ENCODE data around the gene CDH4. TPM values are rescaled to one million over a fixed set of nuclear protein-coding genes. Genes with fewer than 3 reads are reported as not detected.
"Not testable (repeated sequence)": the region's sequence is repeated elsewhere in the genome, so short reads cannot be mapped to it uniquely, and the experiment has no call there.

The CDH4 gene
- polyA plus RNA-seq, 5 donors: 3.6 to 8.1 (median 4.7) TPM

DNA sequence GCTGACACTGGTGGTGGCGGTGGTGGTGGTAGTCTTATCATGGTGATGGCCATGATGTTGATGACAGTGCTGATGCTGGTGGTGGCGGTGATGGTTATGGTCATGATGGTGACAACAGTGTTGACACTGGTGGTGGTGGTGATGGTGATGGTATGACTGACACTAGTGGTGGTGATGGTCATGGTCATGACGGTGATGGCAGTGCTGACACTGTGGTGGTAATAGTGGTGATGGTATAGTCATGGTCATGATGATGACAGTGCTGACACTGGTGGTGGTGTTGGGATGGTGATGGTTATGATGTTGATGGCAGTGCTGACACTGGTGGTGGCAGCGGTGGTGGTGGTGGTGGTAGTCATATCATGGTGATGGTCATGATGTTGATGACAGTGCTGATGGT lies 205.7 kb downstream of the CDH4 start:
- DNase-seq: no peak

DNA sequence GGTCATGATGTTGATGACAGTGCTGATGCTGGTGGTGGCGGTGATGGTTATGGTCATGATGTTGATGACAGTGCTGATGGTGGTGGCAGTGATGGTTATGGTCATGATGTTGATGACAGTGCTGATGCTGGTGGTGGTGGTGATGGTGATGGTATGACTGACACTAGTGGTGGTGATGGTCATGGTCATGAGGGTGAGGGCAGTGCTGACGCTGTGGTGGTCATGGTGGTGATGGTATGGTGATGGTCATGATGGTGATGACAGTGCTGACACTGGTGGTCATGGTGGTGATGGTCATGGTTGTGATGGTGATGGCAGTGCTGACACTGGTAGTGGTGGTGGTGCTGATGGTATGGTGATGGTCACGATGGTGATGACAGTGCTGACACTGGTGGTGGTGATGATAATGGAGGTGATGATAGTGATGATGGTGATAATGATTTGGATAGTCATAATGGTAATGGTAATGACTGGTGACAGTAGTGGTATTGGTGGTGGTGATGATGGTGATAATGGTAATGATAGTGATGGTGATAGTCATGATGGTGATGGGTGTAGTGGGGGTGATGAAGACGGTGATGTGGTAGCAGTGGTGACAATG lies 206.2 kb downstream of the CDH4 start:
- DNase-seq: no peak

DNA sequence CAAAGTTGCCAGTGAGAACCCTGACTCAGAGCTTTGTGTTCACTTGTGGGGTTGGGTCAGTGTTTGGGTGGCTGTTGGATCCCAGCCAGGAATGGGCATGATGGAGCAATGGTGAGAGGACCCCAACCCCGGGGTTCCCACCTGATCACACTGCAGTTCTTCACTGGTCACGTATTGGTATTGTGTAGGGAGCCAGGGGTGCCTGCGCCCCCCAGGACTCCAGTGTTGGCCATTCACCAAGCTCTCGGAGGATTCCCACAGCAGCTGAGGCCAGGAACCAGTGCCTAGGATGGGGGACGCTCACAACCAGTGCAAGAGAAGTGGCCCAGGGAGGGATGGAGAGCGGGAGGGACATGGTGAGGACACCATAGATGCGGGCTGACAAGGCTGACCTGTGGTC lies 207.2 kb downstream of the CDH4 start:
- DNase-seq: no peak

DNA sequence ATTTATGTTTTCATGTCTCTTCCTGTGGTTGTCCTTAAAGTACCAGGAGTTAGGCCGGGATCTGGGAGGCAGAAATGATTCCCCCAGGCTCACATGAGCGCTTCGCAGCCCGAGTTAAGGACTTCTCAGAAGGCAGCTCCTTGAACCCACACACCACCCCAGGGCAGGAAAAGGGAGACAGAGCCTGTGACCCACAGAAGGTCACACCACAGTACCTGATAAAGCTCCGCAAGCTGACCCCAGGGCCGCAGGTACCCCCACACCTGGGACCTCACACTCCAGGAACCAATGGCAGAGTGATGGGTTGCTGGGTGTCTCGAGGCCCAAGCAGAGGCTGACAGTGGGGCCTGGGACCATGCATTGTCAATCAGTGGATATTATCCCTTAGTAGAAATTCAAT lies 207.6 kb downstream of the CDH4 start:
- no peak for DNase-seq

DNA sequence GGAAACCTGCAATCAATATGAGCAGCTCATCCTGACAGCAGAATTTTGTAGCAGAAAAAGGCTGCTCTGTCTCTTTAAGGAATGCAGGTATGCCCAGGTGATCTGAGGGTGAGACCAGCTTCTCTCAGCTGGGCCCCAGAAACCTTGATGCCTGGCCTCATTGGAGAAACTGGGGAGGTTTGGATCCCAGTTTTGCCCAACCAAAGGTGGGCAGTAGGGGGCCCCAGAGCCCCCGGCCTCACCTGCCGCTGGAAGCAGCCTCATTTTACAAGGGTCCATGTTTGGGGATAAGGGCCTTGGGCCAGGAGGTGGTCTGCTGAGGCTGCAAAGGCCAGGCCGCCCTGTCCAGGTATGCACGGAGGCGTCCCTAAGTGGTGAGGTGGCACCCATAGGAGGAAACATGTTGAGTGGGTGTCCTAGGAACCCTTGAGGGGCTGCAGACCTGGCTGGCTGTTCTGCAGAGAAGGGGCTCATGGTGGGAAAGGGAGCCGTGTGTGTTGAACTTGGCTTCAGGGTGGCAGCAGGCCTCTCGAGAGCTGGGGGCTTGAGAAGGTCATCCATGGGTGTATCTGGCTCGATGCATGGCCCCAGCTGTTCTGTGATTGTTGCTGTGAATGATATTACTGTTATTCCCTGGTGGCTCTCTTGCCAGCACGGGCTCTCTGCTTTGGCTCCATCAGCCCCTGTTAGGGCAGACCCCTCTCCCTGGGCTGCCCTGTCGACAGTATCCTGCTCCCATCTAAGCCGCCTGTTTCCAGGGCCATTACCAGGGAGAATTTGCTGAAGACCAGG lies 208.4 kb downstream of the CDH4 start:
- no peak for DNase-seq

DNA sequence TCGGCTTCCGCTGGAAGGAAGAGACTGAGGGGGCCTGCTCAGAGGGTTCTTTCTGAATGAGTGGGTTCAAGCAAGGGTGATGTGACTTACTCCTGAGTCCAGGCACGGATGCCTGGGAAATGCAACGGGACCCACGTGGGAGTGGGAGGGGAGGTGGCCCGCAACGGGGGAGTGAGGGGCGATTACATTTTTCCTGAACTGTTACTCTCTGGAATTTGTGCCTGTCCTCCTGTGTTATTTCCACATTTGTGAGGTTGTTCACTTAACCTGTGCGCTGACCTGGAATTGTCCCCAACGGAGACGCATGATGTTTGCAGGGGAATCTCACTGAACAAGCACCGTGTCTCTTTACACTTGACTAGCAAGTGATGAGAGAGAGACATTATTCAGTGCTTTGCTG lies 209.4 kb downstream of the CDH4 start:
- no peak for DNase-seq

DNA sequence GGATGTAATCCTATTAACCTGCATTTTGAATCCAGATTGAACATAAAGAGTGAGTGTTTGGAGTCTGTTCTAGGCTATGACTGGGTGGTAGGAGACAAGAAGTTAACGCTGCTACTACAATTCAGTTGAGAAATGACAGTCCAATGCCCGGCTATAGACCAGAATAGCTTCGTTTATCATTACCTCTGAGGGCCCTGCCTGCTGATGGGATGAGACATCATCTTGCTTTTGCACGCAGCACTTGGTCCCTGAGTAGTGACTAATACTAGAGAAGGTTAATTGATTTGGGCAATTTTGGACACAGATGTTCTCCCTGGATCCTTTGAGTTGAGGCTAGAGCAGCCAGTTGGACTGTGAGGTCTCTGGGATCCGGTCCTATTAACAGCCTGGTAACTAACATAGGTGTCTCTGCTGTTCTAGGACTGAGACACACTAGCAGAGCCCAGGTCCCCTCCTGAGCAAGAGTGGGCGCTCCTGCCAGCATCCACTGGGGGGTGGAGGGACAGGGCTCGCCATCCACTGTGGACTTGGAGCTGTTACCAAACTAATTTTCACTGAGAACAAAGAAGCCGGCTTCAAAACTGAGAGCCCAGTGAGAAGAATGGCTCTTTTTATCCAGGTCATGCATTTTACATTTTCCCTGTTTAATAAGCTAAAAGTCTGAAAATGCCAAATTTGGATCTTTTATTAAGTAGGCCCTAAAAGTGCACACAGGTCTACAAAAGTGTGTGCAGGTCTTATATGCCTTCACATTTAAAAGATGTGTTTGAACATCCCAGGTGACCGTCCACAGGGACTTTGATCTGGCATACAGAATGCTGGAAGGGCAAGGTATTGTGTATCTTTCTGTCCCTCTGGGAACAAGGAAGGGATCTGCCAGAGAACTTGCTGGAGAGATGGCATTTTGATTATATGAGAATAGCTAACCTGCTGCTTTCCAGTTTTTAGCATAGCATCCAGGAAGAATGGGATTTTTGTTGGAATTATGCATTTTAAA lies 212.5 kb downstream of the CDH4 start:
- DNase-seq: no peak

DNA sequence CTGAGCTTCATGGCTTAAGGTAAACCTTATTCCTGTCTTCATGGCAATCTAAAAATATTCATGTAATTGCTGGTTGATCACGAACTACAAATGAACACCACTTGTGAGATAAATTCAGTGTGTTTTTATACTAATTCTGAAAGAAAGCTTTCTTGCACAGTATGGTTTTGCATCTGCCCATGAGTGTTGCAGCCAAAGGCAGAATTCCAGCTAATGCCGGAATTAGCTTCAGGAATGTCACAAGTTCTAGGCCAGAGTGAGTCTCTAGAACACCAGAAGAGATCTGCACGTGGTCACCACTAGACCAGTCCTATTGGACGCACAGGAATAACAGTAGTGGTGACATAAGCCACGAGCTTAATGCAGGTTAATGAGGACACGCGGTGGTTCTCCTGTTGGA lies 223.7 kb downstream of the CDH4 start:
- DNase-seq: no peak

DNA sequence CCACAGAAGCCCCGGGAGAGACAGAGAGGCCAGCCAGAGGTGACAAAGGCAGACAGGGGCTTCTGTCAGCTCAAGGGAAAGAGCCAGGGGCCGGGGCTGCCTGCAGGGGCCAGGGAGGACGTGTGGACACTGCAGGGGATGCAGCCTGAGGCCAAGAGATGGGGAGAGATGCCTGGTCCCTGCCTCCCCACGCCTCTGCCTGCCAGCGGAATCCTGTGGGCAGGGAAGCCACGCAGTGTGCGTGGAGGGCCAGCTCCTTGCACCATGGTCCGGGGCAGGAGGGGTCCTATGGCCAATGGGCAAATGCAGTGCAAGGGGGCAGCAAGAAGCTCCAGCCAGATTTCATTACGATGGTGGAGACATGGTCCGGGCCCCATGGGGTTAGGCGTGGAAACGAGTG lies 224.9 kb downstream of the CDH4 start:
- DNase-seq: no peak

DNA sequence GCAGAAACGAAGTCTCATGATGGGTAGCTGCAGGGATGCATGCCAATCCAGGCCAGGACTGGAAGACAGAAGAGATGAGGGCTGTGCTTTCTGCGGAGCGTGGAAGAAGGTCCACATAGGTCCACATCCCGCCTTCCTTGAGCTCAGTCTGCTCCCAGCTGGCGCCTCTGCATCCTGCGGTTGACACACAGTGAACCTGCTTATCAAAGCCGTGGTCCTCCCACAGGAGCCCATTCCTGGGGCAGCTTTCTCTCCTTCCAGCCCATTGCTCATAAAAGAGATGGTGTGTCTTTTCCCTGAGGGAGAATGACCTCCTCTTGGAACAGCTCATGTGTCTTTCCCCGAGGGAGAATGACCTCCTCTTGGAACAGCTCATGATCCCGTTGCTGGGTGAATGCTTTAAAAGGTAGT lies 225.4 kb downstream of the CDH4 start:
- no peak for DNase-seq

DNA sequence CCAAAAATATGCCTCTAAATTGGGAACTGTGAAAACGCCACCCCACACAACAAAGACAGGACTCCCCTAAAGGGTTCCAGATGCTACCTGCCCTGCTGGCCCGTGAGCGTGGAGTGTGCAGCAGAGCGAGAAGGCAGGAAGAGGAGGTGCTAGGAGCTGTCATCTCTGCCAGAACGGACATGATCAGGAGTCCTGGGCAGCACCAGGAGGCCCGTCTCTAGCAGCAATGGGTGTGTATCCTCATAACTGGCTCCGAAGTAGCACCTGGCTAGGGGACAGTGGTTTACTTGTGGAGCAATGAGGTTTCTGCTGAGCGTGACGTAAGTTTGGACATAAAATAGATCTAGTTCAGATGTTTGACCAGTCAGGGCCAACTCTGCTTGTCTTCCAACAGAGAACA lies 226.0 kb downstream of the CDH4 start:
- DNase-seq: no peak

DNA sequence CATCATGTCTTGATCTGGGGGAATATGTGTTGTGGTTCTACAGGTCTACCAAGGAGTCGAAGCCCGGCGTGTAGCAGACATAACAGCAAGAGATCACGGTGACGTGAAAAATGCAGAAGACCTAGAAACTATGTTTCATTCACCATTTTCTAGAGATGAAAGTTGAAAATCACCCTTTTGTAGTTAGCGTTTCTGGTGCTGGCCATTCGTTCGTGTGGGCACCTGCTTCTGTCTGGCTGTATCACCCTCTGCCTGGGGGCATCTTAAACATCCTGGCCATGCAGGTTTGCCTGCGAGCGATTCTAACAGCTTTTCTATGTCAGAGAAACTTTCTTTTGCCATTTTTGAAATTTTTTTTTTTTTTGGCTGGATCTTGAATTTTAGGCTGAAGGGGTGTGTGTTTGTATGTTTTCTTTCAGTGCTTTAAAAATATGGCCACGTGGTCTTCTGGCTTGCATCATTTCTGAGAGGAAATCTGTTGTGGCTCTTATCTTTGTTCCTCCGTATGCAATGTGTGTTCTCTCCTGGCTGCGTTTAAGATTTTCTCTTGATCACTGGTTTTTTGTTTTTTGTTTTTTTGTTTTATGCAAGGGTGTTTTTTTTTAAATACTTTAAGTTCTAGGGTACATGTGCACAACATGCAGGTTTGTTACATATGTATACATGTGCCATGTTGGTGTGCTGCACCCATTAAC lies 226.7 kb downstream of the CDH4 start:
- no peak for DNase-seq

DNA sequence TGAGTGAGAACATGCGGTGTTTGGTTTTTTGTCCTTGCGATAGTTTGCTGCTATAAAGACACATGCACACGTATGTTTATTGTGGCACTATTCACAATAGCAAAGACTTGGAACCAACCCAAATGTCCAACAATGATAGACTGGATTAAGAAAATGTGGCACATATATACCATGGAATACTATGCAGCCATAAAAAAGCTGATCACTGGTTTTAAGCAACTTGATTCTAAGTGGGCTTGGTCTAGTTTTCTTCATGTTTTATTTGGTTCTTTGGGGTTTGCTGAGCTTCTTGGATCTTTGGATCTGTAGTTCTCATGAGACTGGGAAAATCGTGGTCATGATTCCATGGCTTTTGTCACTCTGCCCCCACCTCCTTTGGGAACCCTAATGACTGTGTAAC lies 227.4 kb downstream of the CDH4 start:
- not testable (repeated sequence) for DNase-seq

DNA sequence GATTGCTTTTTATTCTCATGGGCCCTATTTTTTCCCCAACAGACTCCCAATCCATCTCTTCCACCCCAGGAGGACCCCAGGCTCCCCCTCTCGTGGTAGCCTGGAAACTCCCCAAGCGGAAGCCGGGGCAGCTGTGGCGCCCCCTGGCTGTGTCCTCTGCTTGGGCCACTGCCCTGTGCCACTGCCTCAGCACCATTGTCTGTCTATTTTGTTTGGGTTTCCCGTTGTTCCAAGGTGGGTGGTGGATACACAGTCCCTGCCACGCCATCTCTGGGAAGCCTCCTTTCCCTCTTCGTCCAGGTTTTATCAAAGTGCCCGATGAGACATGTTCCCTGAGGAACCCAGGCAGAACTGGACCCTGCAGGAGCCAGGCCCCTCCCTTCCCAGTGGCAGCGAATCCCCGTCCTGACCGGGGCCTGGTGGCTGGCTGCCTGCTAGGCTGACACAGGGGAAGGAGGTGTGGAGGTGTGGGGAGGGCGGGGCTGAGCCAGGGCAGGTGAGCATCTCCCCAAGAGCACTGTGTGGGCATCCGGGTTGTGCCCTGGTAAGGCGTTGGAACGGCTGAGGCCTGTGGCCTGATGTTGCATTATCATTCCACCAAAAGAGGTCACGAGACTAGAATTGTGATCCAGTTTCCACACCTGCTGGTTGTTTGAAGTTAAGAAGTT lies 228.2 kb downstream of the CDH4 start:
- no peak for DNase-seq

DNA sequence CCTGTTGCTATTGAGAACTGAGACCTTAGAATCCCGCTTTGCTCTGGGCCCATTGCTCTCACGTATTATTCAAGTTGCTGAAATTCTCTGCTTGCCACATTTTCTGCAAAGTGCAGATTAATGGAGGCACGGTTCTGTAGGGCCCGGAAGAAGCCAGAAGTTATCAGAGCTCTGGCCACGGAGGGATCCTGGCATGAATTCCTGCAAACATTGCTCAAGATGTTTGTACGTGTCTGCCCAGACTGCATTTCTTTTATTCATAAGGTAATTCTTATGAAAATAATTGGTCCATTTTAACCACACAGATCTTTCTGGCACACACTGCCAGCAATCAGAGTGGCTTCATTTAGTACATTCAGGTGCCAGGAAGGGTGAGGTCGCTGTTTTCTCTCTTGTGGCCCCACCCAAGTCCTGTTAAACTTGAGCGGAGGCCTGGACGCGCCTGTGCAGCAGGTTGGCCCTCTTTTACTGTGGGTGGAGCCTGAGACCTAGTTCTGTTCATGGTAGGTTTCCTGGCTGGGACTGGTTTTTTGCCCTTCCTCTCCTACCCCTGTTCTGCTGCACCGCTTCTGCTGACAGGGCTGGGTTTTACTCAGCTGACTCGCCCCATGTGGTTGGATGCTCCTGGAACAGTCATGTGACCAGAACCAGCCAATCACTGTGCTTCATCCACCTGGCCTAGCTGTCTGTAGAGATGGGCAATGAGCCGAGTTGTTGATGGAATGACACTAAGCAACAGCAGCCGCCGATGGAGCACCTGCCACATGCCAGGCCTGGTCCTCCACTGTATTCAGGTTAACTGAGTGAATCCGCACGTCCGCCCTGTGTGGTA lies 230.2 kb downstream of the CDH4 start:
- DNase-seq: no peak

DNA sequence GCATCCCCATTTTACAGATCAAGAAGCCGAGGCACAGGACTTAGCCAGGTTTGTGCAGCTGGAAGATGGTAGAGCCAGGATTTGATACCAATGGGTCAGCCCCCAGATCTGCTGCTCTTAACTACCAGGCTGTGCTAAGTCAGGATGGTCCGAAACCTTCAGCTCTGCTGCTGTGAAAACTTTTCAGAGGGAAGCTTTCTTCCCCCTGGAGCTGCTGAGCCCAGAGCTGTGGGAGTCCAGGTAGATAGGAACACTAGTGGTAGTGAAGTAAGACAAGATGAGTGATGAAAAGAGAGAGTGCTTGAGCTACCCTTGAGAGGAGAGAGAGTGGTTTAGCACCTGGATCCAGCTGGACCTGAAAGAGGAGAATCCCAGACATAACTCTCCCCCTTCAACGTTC lies 230.8 kb downstream of the CDH4 start:
- no peak for DNase-seq

DNA sequence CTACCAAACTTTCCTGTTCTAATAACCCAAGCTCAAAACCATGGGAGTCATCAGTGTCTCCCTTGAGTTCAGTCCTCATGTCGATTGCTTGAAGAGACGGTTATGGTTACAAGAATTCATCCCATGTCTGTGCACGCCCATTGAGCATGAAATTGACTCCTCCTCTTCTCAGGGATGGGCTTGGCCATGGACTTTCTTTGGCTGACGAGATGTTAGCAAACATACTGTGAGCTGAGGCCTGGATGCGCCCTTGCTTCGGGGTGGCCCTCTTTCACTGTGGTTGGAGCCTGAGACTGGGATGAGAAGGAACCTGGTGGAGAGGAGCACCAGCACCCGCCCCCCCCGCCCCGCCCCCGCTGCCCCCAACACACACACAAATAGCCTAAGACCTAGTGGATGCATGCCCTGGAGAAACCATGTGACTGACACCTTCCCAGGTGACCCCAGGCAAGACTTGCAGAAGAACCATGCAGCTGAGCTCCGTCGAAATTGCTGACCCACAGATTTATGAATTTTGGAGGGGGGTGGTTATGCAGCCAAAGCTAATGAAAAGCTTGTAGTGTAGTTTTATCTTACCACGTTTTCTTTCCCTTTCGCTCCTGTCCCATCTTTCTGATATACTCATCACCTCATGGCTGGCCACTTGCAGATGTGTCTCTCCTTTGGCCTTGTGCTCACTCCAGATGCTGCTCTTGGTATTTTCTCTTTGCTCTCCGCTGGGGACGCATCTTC lies 231.4 kb downstream of the CDH4 start:
- DNase-seq: no peak

DNA sequence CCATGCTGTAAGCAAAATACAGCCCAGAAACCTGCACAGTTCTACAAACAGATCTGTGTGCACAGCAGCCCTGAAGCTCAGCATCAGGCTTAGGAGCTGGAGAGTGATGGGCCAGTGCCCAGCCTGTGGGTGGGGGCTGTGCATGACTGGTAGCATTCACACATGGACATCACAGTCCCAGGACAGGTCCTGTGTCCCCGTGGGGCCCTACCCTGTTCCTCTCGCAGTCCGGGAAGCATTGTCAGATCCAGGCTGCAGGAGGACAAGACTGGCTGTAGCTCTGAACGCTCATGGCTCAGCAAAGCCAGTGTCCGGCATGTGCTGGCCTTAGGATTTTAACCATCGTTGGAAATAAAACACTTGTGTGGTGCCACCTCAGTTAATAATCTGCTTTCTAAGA lies 234.1 kb downstream of the CDH4 start:
- no peak for DNase-seq

DNA sequence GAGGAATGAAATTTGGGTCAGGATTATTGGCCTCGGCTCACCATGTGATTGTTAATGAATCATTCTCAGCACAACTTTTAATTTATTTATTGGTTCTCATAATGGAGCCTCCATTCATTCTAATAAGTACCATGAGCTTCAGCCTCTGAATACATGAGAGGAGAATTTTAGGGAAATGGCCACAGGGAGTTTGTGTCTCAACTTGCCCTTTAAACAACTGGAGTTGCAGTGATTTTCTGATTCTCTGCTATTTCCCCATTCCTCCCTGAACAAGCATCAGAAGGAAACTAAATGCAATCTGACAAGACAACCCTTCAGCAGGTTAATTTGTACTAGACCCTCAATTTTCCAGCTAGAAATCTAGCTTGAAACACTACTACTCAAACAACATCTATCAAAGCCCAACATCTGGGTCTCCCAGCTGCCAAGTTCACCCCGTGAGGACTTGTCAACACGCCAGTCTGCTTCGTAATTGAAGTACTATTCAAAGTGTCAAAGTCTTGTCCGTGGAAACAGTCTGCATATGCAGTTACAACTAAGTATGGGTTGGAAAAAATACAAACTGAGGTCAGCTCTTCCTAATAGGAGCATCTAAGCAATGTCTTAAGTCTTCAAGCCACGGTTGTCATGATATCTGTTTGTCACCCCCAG lies 235.4 kb downstream of the CDH4 start:
- no peak for DNase-seq
